ENCODE measurements around the gene SIL1.
A peak's percentile ranks its signal among the peaks of the same experiment; 100 is the strongest.

SIL1 gene

GRCh38 chr5:139094154-139095131 lies 103.7 kb downstream of the SIL1 start:
- H3K4me3 ChIP-seq (ENCODE audit: low read depth, low read length): no peak overlapping the region
- DNase-seq (ENCODE audit: low read depth): no peak
- TF ChIP-seq CTCF (IDR thresholded peaks at IDR 0.05; ENCODE audit: control insufficient read depth, extremely low read depth, insufficient read depth): no peak

GRCh38 chr5:139092741-139093343 lies 105.3 kb downstream of the SIL1 start:
- no peak for TF ChIP-seq CTCF (IDR thresholded peaks at IDR 0.05; ENCODE audit: control insufficient read depth, extremely low read depth, insufficient read depth)
- no peak for DNase-seq (ENCODE audit: low read depth)
- no peak overlapping the region for H3K4me3 ChIP-seq (ENCODE audit: low read depth, low read length)

DNA sequence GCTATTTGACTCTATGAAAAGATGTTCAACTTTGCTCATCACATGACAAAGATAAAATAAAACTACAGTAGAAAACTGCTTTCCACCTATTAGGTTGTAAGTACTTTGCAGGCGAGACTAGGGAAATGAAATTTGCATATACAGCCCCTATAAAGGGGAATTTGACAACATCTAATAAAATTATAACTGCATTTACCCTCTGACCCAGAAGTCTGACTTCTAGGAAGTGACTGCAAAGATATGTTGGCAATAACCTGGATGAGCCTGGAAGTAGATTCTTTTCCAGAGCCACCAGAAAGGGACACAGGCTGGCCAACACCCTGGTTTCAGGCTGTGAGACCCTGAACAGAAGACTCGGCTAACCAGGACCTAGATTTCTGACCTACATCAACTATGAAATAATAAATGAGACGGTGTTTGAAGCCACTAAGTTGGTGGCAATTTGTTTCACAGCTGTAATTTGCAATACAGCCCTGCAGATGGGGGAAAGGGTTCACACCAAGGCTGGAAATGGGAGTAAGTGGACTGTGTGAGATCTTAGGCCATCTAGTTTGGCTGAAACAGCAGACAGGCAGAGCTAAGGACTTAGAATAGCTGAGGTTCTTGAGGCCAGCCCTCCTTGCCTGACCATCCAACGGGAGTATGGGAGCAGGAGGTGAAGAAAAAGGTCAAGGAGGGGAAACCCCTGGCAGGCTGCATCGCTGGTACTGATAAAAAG lies 106.6 kb downstream of the SIL1 start:
- TF ChIP-seq CTCF (IDR thresholded peaks at IDR 0.05; ENCODE audit: control insufficient read depth, extremely low read depth, insufficient read depth): peak; percentile 13; the same call in 1 of the 2 replicates
- H3K4me3 ChIP-seq (ENCODE audit: low read depth, low read length): no peak overlapping the region
- no peak for DNase-seq (ENCODE audit: low read depth)

DNA sequence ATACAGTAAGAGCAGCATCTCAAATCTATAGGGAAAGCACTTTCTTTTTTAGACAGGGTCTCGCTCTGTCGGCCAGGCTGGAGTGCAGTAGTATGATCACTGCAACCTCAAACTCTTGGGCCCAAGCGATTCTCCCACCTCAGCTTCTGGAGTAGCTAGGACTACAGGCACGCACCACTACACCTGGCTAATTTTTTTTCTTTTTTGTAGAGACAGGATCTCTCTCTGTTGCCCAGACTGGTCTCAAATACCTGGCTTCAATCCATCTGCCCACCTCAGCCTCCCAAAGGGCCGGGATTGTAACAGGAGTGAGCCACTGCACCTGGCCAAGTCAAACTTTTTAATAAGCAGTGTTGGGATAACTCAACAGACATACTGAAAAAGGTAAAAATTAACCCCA lies 107.6 kb downstream of the SIL1 start:
- TF ChIP-seq CTCF (IDR thresholded peaks at IDR 0.05; ENCODE audit: control insufficient read depth, extremely low read depth, insufficient read depth): no peak
- no peak overlapping the region for H3K4me3 ChIP-seq (ENCODE audit: low read depth, low read length)
- no peak for DNase-seq (ENCODE audit: low read depth)

DNA sequence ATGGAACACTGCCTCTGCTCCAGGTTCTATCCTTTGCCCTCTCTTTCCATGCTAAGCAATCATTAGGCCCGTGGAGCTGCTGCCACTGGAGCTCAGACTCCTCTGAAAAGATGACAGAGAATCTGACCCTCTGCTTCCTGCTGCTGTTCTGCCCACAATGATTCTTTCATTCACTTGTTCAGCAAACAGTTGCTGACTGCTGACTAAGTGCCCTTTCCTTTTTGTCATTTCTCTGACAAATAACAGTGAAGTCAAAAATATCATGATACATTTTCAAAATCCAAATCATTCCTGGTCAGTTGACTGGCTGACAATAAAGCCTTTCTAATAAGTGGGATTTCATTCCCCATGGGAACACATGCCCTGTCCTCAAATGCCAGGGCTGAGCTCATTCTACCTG lies 110.1 kb downstream of the SIL1 start:
- TF ChIP-seq CTCF (IDR thresholded peaks at IDR 0.05; ENCODE audit: control insufficient read depth, extremely low read depth, insufficient read depth): no peak
- no peak for DNase-seq (ENCODE audit: low read depth)
- no peak overlapping the region for H3K4me3 ChIP-seq (ENCODE audit: low read depth, low read length)

- H3K4me3 ChIP-seq (ENCODE audit: low read depth, low read length): no peak overlapping the region
- DNase-seq (ENCODE audit: low read depth): no peak
- TF ChIP-seq CTCF (IDR thresholded peaks at IDR 0.05; ENCODE audit: control insufficient read depth, extremely low read depth, insufficient read depth): no peak
Measured at GRCh38 chr5:139082813-139083498, 115.2 kb downstream of the SIL1 start.

All from LNCaP clone FGC (cell line).